ENCODE measurements around the gene FHIT. TPM values are rescaled to one million over a fixed set of nuclear protein-coding genes. Genes with fewer than 3 reads are reported as not detected.
A peak's percentile ranks its signal among the peaks of the same experiment; 100 is the strongest.

Gene FHIT
- total RNA-seq, 4 donors from 2014 or later, result 0.72 to 5.2 (median 2.1) TPM

GRCh38 chr3:59709702-59710553 is 1541.3 kb downstream of the FHIT start:
- Histone ChIP-seq H3K4me1 (no peaks in the 10 kb centered on the region), H3K9me3 (no peaks in the 10 kb centered on the region), H3K4me3 (no peak overlapping the region), H3K27ac (no peak overlapping the region), H3K36me3 (no peaks in the 10 kb centered on the region), H3K27me3 (no peaks in the 10 kb centered on the region)
- ATAC-seq (no peak), DNase-seq (peak; percentile 18 to 43)
- intact Hi-C loops (cut with DNase I; ENCODE audit: low total_unique reads) (no loop called here), in situ Hi-C loops (cut with MboI; ENCODE audit: low sequenced_read_pairs in 4 of 4) (no loop called here)
- TF ChIP-seq CTCF (IDR thresholded peaks at IDR 0.05 in 4 of 5, conservative IDR thresholded peaks at IDR 0.05 in 1 of 5) (no peak), POLR2A (IDR thresholded peaks at IDR 0.05) (no peak)

- intact Hi-C loops (cut with DNase I; ENCODE audit: low total_unique reads) (no loop called here), in situ Hi-C loops (cut with MboI; ENCODE audit: low sequenced_read_pairs in 4 of 4) (no loop called here)
- H3K4me3 ChIP-seq, result no peak overlapping the region
- TF ChIP-seq POLR2A (IDR thresholded peaks at IDR 0.05) (no peak), CTCF (IDR thresholded peaks at IDR 0.05 in 4 of 5, conservative IDR thresholded peaks at IDR 0.05 in 1 of 5) (no peak)
- no peak for DNase-seq
- H3K9me3 ChIP-seq, result no peaks in the 10 kb centered on the region
- H3K27me3 ChIP-seq, result no peaks in the 10 kb centered on the region
- ATAC-seq, result no peak
- H3K27ac ChIP-seq, result no peak overlapping the region
- no peaks in the 10 kb centered on the region for H3K4me1 ChIP-seq
- no peaks in the 10 kb centered on the region for H3K36me3 ChIP-seq
Measured at GRCh38 chr3:59708202-59708601, 1543.0 kb downstream of the FHIT start.

- no peak for TF ChIP-seq CTCF (IDR thresholded peaks at IDR 0.05 in 4 of 5, conservative IDR thresholded peaks at IDR 0.05 in 1 of 5)
- in situ Hi-C loops (cut with MboI; ENCODE audit: low sequenced_read_pairs in 4 of 4) (no loop called here), intact Hi-C loops (cut with DNase I; ENCODE audit: low total_unique reads) (no loop called here)
- Histone ChIP-seq H3K36me3 (no peaks in the 10 kb centered on the region), H3K4me3 (no peak overlapping the region), H3K4me1 (no peaks in the 10 kb centered on the region), H3K27me3 (no peaks in the 10 kb centered on the region), H3K9me3 (no peaks in the 10 kb centered on the region), H3K27ac (no peak overlapping the region)
- ATAC-seq, result no peak
- DNase-seq, result no peak
Measured at GRCh38 chr3:59704292-59704691, 1547.0 kb downstream of the FHIT start.

GRCh38 chr3:59699648-59700320 is 1551.5 kb downstream of the FHIT start:
- H3K27ac ChIP-seq, result no peak overlapping the region
- no peaks in the 10 kb centered on the region for H3K9me3 ChIP-seq
- no peak for DNase-seq
- no peaks in the 10 kb centered on the region for H3K27me3 ChIP-seq
- no peaks in the 10 kb centered on the region for H3K36me3 ChIP-seq
- no peaks in the 10 kb centered on the region for H3K4me1 ChIP-seq
- in situ Hi-C loops (cut with MboI; ENCODE audit: low sequenced_read_pairs in 4 of 4), result no loop called here
- no peak for TF ChIP-seq CTCF (IDR thresholded peaks at IDR 0.05 in 4 of 5, conservative IDR thresholded peaks at IDR 0.05 in 1 of 5)
- TF ChIP-seq POLR2A (IDR thresholded peaks at IDR 0.05), result no peak
- ATAC-seq, result no peak
- intact Hi-C loops (cut with DNase I; ENCODE audit: low total_unique reads), result no loop called here
- H3K4me3 ChIP-seq, result no peak overlapping the region

Small RNAs within 50 kb of the gene (microRNA-seq; reads per million reads assigned to microRNA genes)
- 0 reads per million in 2 donors for gene MIR548BB (ENCODE audit: borderline replicate concordance in 2 of 2)
